ENCODE results near the gene ZNF280B. TPM values are rescaled to one million over a fixed set of nuclear protein-coding genes. Genes with fewer than 3 reads are reported as not detected.

The ZNF280B gene
- total and polyA plus RNA-seq, 2 experiments from 2014 or later: 5.5 to 6.7 TPM

GRCh38 chr22:22536515-22536914, 28.0 kb upstream of the ZNF280B start (continued):
- TF ChIP-seq ZNF462 (CRISPR knock-in tag; IDR thresholded peaks at IDR 0.05) (no peak), EZH2phosphoT487 (IDR thresholded peaks at IDR 0.05; ENCODE audit: unreplicated experiment) (no peak), JUNB (IDR thresholded peaks at IDR 0.05; ENCODE audit: unreplicated experiment) (no peak), STAT1 (IDR thresholded peaks at IDR 0.05; ENCODE audit: unreplicated experiment) (no peak)

GRCh38 chr22:22535662-22536061, 27.1 kb upstream of the ZNF280B start:
- H3K27ac ChIP-seq (ENCODE audit: low read depth): no peak overlapping the region
- H2AFZ ChIP-seq: no peak overlapping the region
- Mint-ChIP-seq H3K9me3 (peaks cover 7% of the 10 kb centered on the region; the same call in 1 of the 3 replicates), H3K4me1 (no peaks in the 10 kb centered on the region), H3K4me3 (no peak overlapping the region), H3K27me3 (ENCODE audit: insufficient read depth, low read depth, poor library complexity) (peaks cover 74% of the 10 kb centered on the region), H3K36me3 (ENCODE audit: low read depth) (no peaks in the 10 kb centered on the region), H3K27ac (no peak overlapping the region)
- H3K9me2 ChIP-seq (ENCODE audit: insufficient read depth): no peaks in the 10 kb centered on the region
- no peaks in the 10 kb centered on the region for H4K20me1 ChIP-seq (replicated peaks; ENCODE audit: insufficient read depth)
- H3K4me2 ChIP-seq: no peak overlapping the region
- H3F3A ChIP-seq (replicated peaks; ENCODE audit: low read depth): no peaks in the 10 kb centered on the region
- no peak overlapping the region for H3K4me3 ChIP-seq
- H3K4me1 ChIP-seq (ENCODE audit: insufficient read depth): no peaks in the 10 kb centered on the region
- no peaks in the 10 kb centered on the region for H3K36me3 ChIP-seq (ENCODE audit: insufficient read depth)
- peaks cover 99% of the 10 kb centered on the region for H3K27me3 ChIP-seq (ENCODE audit: insufficient read depth)
- no peak for DNase-seq (ENCODE audit: low spot score)
- H3K79me2 ChIP-seq (replicated peaks; ENCODE audit: insufficient read depth): no peaks in the 10 kb centered on the region
- no peak for ATAC-seq
- TF ChIP-seq REST (IDR thresholded peaks at IDR 0.05; ENCODE audit: unreplicated experiment): no peak
- no peak for TF ChIP-seq JUNB (IDR thresholded peaks at IDR 0.05; ENCODE audit: unreplicated experiment)
- no peak for TF ChIP-seq ZNF331 (CRISPR knock-in tag; IDR thresholded peaks at IDR 0.05; ENCODE audit: low read depth)
- no peak for TF ChIP-seq ETS1 (IDR thresholded peaks at IDR 0.05)
- TF ChIP-seq STAT1 (IDR thresholded peaks at IDR 0.05; ENCODE audit: unreplicated experiment): no peak
- TF ChIP-seq EZH2phosphoT487 (IDR thresholded peaks at IDR 0.05; ENCODE audit: unreplicated experiment): no peak
- TF ChIP-seq NANOG (IDR thresholded peaks at IDR 0.05; ENCODE audit: borderline replicate concordance): no peak
- no peak for TF ChIP-seq POLR2AphosphoS5 (IDR thresholded peaks at IDR 0.05; ENCODE audit: low read depth)

Data from GM23338 (cell line).